AG10803 (cell line): ENCODE data around the gene RUSF1.
A peak's percentile ranks its signal among the peaks of the same experiment; 100 is the strongest.

ENCODE experiments used
- DNase-seq: peaks from one replicate; pipeline ENCODE4 v3.0.0; 2010; ENCODE audit warnings: low read depth
- H3K4me3 ChIP-seq: 2 replicates; pipeline ENCODE4 v1.5.1; 2011; ENCODE audit warnings: mild to moderate bottlenecking, low read length, control low read depth
- TF ChIP-seq, protein P1 (sequence below): conservative IDR thresholded peaks from 2 replicates; pipeline ENCODE4 v1.5.1; 2011; ENCODE audit warnings: mild to moderate bottlenecking, low read length, control low read depth, inconsistent platforms

RUSF1 gene

GRCh38 chr16:31473264-31473984 lies 34.8 kb downstream of the RUSF1 start:
- TF ChIP-seq, protein P1, sequence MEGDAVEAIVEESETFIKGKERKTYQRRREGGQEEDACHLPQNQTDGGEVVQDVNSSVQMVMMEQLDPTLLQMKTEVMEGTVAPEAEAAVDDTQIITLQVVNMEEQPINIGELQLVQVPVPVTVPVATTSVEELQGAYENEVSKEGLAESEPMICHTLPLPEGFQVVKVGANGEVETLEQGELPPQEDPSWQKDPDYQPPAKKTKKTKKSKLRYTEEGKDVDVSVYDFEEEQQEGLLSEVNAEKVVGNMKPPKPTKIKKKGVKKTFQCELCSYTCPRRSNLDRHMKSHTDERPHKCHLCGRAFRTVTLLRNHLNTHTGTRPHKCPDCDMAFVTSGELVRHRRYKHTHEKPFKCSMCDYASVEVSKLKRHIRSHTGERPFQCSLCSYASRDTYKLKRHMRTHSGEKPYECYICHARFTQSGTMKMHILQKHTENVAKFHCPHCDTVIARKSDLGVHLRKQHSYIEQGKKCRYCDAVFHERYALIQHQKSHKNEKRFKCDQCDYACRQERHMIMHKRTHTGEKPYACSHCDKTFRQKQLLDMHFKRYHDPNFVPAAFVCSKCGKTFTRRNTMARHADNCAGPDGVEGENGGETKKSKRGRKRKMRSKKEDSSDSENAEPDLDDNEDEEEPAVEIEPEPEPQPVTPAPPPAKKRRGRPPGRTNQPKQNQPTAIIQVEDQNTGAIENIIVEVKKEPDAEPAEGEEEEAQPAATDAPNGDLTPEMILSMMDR, result no peak
- H3K4me3 ChIP-seq, result peak overlapping the region; percentile 34
- no peak for DNase-seq

DNA sequence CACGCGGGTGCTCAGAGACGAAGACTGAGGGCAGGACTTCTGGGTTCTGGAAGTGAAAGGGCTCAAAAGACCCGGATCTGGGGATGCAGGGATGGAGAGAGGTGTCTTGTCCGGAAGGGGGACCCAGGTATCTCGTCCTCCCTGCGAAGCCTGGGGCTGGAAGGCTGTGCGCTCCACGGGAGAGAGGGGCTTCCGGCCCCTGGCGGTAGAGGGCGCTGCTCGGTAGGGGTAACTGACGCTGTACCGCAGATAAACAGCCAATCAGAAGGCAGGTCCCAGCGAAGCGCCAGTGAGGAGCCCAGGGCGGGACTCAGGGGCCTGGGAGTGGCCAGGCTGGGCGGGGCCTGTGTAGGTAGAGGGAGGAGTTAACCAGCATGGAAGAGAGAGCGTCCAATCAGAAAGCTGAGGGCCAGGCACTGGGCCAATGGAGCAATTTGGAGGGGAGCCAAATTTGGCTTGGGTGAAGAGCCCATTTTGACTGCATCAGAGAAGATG lies 35.4 kb downstream of the RUSF1 start:
- peak; percentile 92 for DNase-seq
- H3K4me3 ChIP-seq, result peak overlapping the region; percentile 83
- TF ChIP-seq, protein P1, result peak; percentile 71

GRCh38 chr16:31471875-31472708 lies 36.1 kb downstream of the RUSF1 start, which contains the start of gene TGFB1I1:
Gene TGFB1I1, plus strand, starts transcription at chr16:31472152. Its CDS starts 37 bp downstream, at chr16:31472189.
- H3K4me3 ChIP-seq, result peak within 1 kb of the TSS; percentile 83
- TF ChIP-seq, protein P1, result no peak
- peak; percentile 84 for DNase-seq

- H3K4me3 ChIP-seq, result peak overlapping the region; percentile 83
- TF ChIP-seq, protein P1, result no peak
- no peak for DNase-seq
Observed at GRCh38 chr16:31471241-31471874, 36.8 kb downstream of the RUSF1 start.

- DNase-seq, result no peak
- TF ChIP-seq, protein P1, result no peak
- H3K4me3 ChIP-seq, result peak overlapping the region; percentile 83
Observed at GRCh38 chr16:31470615-31471014, 37.6 kb downstream of the RUSF1 start.

- TF ChIP-seq, protein P1, result no peak
- H3K4me3 ChIP-seq, result no peak overlapping the region
- no peak for DNase-seq
Observed at GRCh38 chr16:31467858-31468257, 40.3 kb downstream of the RUSF1 start.
